NCI-H128 (cell line): ENCODE data around the gene CLCN4.

Source experiments
- DNase-seq: peaks from one replicate; lab custom pipeline; 2025; ENCODE audit not compliant: unreplicated experiment; lab: John Stamatoyannopoulos, UW

Gene CLCN4

GRCh38 chrX:10129229-10129628 is 27.5 kb upstream of the CLCN4 start:
- no peak for DNase-seq

GRCh38 chrX:10130354-10130753 is 26.4 kb upstream of the CLCN4 start:
- DNase-seq = no peak

GRCh38 chrX:10133980-10134676 is 22.6 kb upstream of the CLCN4 start:
- no peak for DNase-seq

GRCh38 chrX:10134921-10135320 is 21.9 kb upstream of the CLCN4 start:
- no peak for DNase-seq

GRCh38 chrX:10135561-10136399 is 21.0 kb upstream of the CLCN4 start:
- no peak for DNase-seq

GRCh38 chrX:10138726-10139125 is 18.0 kb upstream of the CLCN4 start:
- DNase-seq = no peak

- no peak for DNase-seq
Observed at GRCh38 chrX:10140264-10140663, 16.5 kb upstream of the CLCN4 start.

GRCh38 chrX:10142041-10142599 is 14.7 kb upstream of the CLCN4 start:
- DNase-seq = no peak

- no peak for DNase-seq
Observed at GRCh38 chrX:10143071-10143983, 13.4 kb upstream of the CLCN4 start.

GRCh38 chrX:10146346-10146745 is 10.4 kb upstream of the CLCN4 start:
- no peak for DNase-seq

- no peak for DNase-seq
Observed at GRCh38 chrX:10152086-10152485, 4.7 kb upstream of the CLCN4 start.

- DNase-seq = no peak
Observed at GRCh38 chrX:10155137-10155536, 1.6 kb upstream of the CLCN4 start.

- no peak for DNase-seq
Observed at GRCh38 chrX:10157032-10157341, 212 bp downstream of the CLCN4 start.

- DNase-seq = no peak
Observed at GRCh38 chrX:10157543-10157942, 768 bp downstream of the CLCN4 start.

- DNase-seq = peak; percentile 2
Observed at GRCh38 chrX:10158279-10159144, 1.7 kb downstream of the CLCN4 start.

GRCh38 chrX:10159145-10159468 is 2.3 kb downstream of the CLCN4 start:
- DNase-seq = no peak

GRCh38 chrX:10160211-10160610 is 3.4 kb downstream of the CLCN4 start:
- DNase-seq = no peak

- DNase-seq = no peak
Observed at GRCh38 chrX:10163031-10163430, 6.3 kb downstream of the CLCN4 start.

GRCh38 chrX:10164879-10165278 is 8.1 kb downstream of the CLCN4 start:
- DNase-seq = no peak

- no peak for DNase-seq
Observed at GRCh38 chrX:10165580-10166247, 8.9 kb downstream of the CLCN4 start.
